ENCODE results near the gene PAK5. TPM values are rescaled to one million over a fixed set of nuclear protein-coding genes. Genes with fewer than 3 reads are reported as not detected.

Gene PAK5
- polyA plus RNA-seq, 2 of the 4 experiments (the other 2 are of a cell fraction), result 0.01 TPM; not detected in 1

- no peaks in the 10 kb centered on the region for H3K9me3 ChIP-seq
- ChIA-PET POLR2A (no interaction called here), CTCF (interaction anchor here (1.0 to 1.4 kb wide), 2 partner anchors 9 to 342 kb away, joined by 3 to 4 read pairs; no protein-coding TSS in a partner anchor)
- WGBS (ENCODE audit: missing lambda C conversion rate), result 87% methylated on average over 1 of the region's 1 CpG
- H3K4me1 ChIP-seq, result no peaks in the 10 kb centered on the region
- H3K4me2 ChIP-seq, result no peak overlapping the region
- no peak for FAIRE-seq
- no peak overlapping the region for H3K27ac ChIP-seq
- no peak for DNase-seq (ENCODE audit: low read depth in 1 of 2, low spot score in 1 of 2)
- H3K4me3 ChIP-seq, result no peak overlapping the region
- no peak for ATAC-seq
- TF ChIP-seq E2F6 (IDR thresholded peaks at IDR 0.05; ENCODE audit: borderline replicate concordance, low read depth) (no peak), CBX2 (IDR thresholded peaks at IDR 0.05; ENCODE audit: borderline replicate concordance, low read depth) (no peak), BCL3 (IDR thresholded peaks at IDR 0.05) (no peak), USF2 (IDR thresholded peaks at IDR 0.05) (no peak), PBX3 (IDR thresholded peaks at IDR 0.05) (no peak), MYC (IDR thresholded peaks at IDR 0.05; ENCODE audit: borderline replicate concordance, low read length) (no peak), HES2 (IDR thresholded peaks at IDR 0.05) (no peak), PHF8 (IDR thresholded peaks at IDR 0.05; ENCODE audit: borderline replicate concordance, low read depth) (no peak), HMGXB4 (CRISPR knock-in tag; IDR thresholded peaks at IDR 0.05; ENCODE audit: borderline replicate concordance) (no peak), CTCF (IDR thresholded peaks at IDR 0.05) (no peak), TFCP2L1 (CRISPR knock-in tag; IDR thresholded peaks at IDR 0.05) (no peak)
These were observed 203.1 kb downstream of the PAK5 start for GRCh38 chr20:9635750-9636149.

GRCh38 chr20:9634327-9634726 is 204.5 kb downstream of the PAK5 start:
- no peak for FAIRE-seq
- Histone ChIP-seq H3K27ac (no peak overlapping the region), H3K4me1 (no peaks in the 10 kb centered on the region), H3K9me3 (no peaks in the 10 kb centered on the region), H3K4me3 (no peak overlapping the region), H3K4me2 (no peak overlapping the region)
- no peak for DNase-seq (ENCODE audit: low read depth in 1 of 2, low spot score in 1 of 2)
- CTCF ChIA-PET, result interaction anchor here (0.9 kb wide), 1 partner anchor 17 kb away, joined by 3 read pairs; no protein-coding TSS in a partner anchor
- POLR2A ChIA-PET, result no interaction called here
- ATAC-seq, result no peak
- TF ChIP-seq NFE2L2 (conservative IDR thresholded peaks at IDR 0.05; ENCODE audit: low read length), result no peak
- no peak for TF ChIP-seq RNF2 (IDR thresholded peaks at IDR 0.05; ENCODE audit: borderline replicate concordance, low read depth)
- TF ChIP-seq HOXB5 (CRISPR knock-in tag; IDR thresholded peaks at IDR 0.05), result no peak
